Tibial artery (tissue), 4 donors: ENCODE measurements around the gene SPDYE4.
"Not testable (repeated sequence)": the region's sequence is repeated elsewhere in the genome, so short reads cannot be mapped to it uniquely, and the experiment has no call there.

Experiments used
- DNase-seq, 2 donors: peaks; one replicate each; pipeline ENCODE4 v3.0.0-alpha.2; 2019
- H3K27ac ChIP-seq, 2 donors: fragments of 200-600 bp; sonication (generic) in 1 of 2; 1 replicate in 1 of 2; 2 replicates in 1 of 2; pipeline ENCODE4 v1.5.1; 2018 to 2019; ENCODE audit warnings: mild to moderate bottlenecking in 1 of 2
- H3K27me3 ChIP-seq, 2 donors: fragments of 200-600 bp; sonication (generic) in 1 of 2; one replicate each; pipeline versions ENCODE4 v1.5.1 to v1.6.0; 2016 to 2019
- H3K36me3 ChIP-seq, 3 donors: fragments of 200-600 bp; sonication (generic) in 2 of 3; one replicate each; pipeline ENCODE4 v1.5.1; 2016 to 2019; ENCODE audit warnings: mild to moderate bottlenecking in 2 of 3
- H3K4me1 ChIP-seq, 4 donors: fragments of 200-600 bp; sonication (generic) in 2 of 4; 1 replicate in 3 of 4; 2 replicates in 1 of 4; pipeline ENCODE4 v1.5.1; 2016 to 2019
- H3K4me3 ChIP-seq, 2 donors: fragments of 200-600 bp; sonication (generic) in 1 of 2; 1 replicate in 1 of 2; 2 replicates in 1 of 2; pipeline ENCODE4 v1.5.1; 2018 to 2019; ENCODE audit warnings: mild to moderate bottlenecking in 2 of 2
- H3K9me3 ChIP-seq, 3 donors: fragments of 200-600 bp; sonication (generic) in 1 of 3; one replicate each; pipeline ENCODE4 v1.5.1; 2016 to 2019
- CTCF ChIP-seq, 2 experiments: fragments of 200-600 bp in 1 of 2; fragments of 450-650 bp in 1 of 2; IDR thresholded peaks; one replicate each; pipeline ENCODE4 v1.5.1; 2017 to 2019; ENCODE audit warnings: antibody characterized with exemption in 2 of 2, mild to moderate bottlenecking in 1 of 2, moderate library complexity in 1 of 2
- intact Hi-C: fragments of 100-400 bp; cut with DNase I; formaldehyde crosslinking; loops from one replicate; pipeline ENCODE4 v1.15.0; 2023; ENCODE audit warnings: low total_unique reads

SPDYE4 gene

DNA sequence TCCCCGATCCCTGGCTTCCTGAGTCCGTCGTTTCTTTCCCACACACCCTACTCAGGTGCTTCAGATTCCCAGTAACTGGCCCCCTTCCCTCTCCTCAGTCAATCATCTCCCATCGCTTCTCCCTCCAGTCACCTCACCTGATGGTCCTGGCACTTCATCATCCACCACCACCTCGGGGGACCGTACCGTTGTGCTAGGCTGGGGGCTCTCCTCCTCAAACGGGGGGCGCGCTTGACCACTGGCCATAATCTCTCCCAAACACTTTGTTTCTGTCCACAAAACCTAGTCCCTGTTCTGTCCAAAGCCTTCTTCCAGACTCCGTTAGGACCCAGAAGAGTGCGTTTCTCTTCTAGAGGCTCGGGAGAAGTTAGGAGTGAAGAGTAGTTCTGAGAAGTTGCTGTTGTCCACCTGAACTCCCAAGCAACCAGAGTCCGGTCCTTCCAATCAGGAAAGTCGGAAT lies at the start of gene SPDYE4:
SPDYE4 (minus strand) TSS at position 410 of the 460 bp plus-strand sequence; CDS start at position 246, 164 bp downstream.
- intact Hi-C loops = no loop called here
- Histone ChIP-seq H3K9me3 (no peaks in the 10 kb centered on the region), H3K4me3 (no peak within 1 kb of the TSS), H3K27me3 (no peaks in the 10 kb centered on the region), H3K36me3 (no peaks in the 10 kb centered on the region), H3K4me1 (no peaks in the 10 kb centered on the region), H3K27ac (no peak within 1 kb of the TSS)
- TF ChIP-seq CTCF (IDR thresholded peaks at IDR 0.05) = no peak
- no peak for DNase-seq

DNA sequence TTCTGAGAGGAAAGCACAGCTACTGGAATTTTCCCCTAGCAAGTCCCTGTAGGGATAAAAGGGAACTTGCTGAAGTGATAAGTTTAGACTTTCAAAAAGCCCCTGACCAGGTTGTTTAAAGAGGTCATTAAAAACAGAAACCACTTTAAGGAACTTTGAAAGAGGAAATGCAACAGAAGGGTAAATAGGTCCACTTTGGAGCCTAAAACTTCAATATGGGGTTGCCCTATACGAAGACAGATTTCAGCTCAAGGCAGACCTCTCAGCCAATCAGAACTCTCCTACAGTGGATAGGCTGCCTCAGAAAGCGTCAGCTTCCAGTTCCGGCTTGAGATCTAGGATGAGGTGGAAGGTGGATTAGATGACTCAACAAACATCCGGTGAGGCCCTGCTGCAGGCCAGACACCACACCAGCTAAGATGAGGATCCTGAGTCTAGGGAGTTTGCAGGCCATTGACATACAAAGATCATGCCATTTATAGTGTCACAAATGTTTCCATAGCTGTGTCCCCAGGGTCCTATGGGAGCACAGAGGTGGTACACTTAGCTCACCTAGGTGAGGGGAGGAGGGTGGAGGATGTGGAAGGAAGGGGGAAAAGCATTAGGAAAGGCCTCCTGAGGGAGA lies 48.7 kb upstream of the SPDYE4 start:
- no peaks in the 10 kb centered on the region for H3K36me3 ChIP-seq
- no peak overlapping the region for H3K4me3 ChIP-seq
- no peaks in the 10 kb centered on the region for H3K4me1 ChIP-seq
- H3K9me3 ChIP-seq = peaks cover 0 to 27% (median 6%) of the 10 kb centered on the region in 3 donors
- intact Hi-C loops = no loop called here
- TF ChIP-seq CTCF (IDR thresholded peaks at IDR 0.05) = no peak
- peaks cover 0 to 31% of the 10 kb centered on the region in 2 donors for H3K27me3 ChIP-seq
- no peak overlapping the region for H3K27ac ChIP-seq
- DNase-seq = no peak

- H3K36me3 ChIP-seq = no peaks in the 10 kb centered on the region
- intact Hi-C loops = no loop called here
- TF ChIP-seq CTCF (IDR thresholded peaks at IDR 0.05) = no peak
- DNase-seq = no peak
- no peak overlapping the region for H3K27ac ChIP-seq
- no peaks in the 10 kb centered on the region for H3K4me1 ChIP-seq
- peaks cover 0 to 26% (median 6%) of the 10 kb centered on the region in 3 donors for H3K9me3 ChIP-seq
- no peak overlapping the region for H3K4me3 ChIP-seq
- peaks cover 0 to 33% of the 10 kb centered on the region in 2 donors for H3K27me3 ChIP-seq
These were observed 48.0 kb upstream of the SPDYE4 start for GRCh38 chr17:8806253-8806925.

- H3K27ac ChIP-seq, H3K4me3 ChIP-seq, DNase-seq, H3K4me1 ChIP-seq, H3K36me3 ChIP-seq, intact Hi-C loops: not testable (repeated sequence)
- peaks cover 0 to 32% of the 10 kb centered on the region in 2 donors for H3K27me3 ChIP-seq
- H3K9me3 ChIP-seq = peaks cover 0 to 16% (median 6%) of the 10 kb centered on the region in 3 donors
These were observed 47.0 kb upstream of the SPDYE4 start for GRCh38 chr17:8805396-8805795.

DNA sequence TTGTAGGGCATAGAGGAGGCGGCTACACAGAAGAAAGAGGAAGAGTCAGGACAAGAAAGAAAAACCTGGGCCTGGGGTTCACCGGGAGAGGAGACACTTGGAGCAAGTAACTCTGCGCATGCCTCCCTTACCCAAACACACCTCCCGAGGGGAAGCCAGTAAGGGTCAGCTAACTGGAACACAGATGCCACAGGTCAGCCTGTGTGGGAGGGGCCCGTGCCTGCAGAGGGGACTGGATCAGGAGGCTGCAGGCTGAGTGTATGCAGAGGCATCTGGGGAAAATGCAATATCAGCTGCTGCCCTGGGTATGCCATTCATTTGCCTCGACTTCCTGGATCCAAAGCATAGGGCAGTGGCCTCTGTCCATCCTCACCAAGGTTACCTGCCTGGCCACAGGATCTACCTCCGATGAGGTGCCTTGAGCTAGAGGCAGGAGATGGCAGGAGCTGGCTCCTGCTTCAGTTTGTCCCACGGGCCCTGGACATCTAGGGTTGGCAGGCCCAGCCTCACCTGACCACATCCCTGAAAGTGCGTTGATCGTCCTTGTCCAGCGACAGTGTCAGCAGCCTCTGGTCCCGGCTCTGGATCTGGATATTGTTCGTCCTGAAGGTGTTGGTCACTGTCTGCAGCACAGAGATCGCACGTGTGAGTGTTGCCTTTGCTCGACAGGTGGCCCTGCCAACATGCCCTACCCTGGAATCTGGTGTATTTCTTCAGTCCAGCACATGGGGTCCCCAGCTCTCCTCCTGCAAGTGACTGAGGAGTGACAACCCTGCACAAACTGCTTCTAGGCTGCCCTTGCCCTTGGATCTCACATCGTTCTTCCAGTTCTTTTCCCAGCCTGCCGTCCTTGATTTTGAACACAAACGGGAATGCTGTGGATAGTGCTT lies 45.4 kb upstream of the SPDYE4 start:
- DNase-seq = no peak
- no peak for TF ChIP-seq CTCF (IDR thresholded peaks at IDR 0.05)
- intact Hi-C loops = no loop called here

More for the DNA sequence above, 45.4 kb upstream of the SPDYE4 start:
- Histone ChIP-seq H3K36me3 (no peaks in the 10 kb centered on the region), H3K4me1 (peaks cover 0 to 10% (median 6%) of the 10 kb centered on the region in 4 donors), H3K27me3 (peaks cover 0 to 41% of the 10 kb centered on the region in 2 donors), H3K9me3 (peaks cover 0 to 6% (median 6%) of the 10 kb centered on the region in 3 donors), H3K4me3 (no peak overlapping the region), H3K27ac (no peak overlapping the region)
